Measurements from ENCODE around the gene COL2A1.

Gene COL2A1

GRCh38 chr12:48003226-48004052 is 837 bp downstream of the COL2A1 start:
- in situ Hi-C loops (cut with HindIII; ENCODE audit: low pct_unique_long_range_greater_than_20kb, low sequenced_read_pairs): no loop called here
- no peak for TF ChIP-seq JUND (IDR thresholded peaks at IDR 0.05; ENCODE audit: low read depth)
- no peak for DNase-seq (ENCODE audit: low read depth in 1 of 2, low spot score in 1 of 2)

DNA sequence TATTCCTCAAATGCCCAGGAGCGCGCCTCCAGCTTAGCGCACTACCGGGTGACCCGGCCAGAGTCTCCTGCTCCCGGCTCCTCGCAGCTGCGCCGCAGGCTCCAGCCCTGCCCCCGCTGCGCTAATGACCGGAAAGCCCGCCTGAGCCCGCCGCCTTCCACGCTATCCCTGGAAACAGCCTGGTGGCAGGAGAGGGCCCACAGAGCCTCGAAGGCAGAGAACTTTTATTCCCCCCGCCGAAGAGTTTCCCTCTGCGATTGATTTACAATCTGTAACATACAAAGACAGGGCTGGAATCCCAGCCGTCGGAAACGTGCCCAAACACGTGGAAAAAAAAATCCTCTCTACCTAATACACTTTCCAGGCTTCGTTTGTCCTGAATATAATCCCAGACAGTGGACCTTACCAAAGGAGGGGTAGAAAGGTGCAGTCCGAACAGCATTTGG is 1.5 kb downstream of the COL2A1 start:
- peak; percentile 43 to 76 for DNase-seq (ENCODE audit: low read depth in 1 of 2, low spot score in 1 of 2)
- in situ Hi-C loops (cut with HindIII; ENCODE audit: low pct_unique_long_range_greater_than_20kb, low sequenced_read_pairs): no loop called here
- no peak for TF ChIP-seq JUND (IDR thresholded peaks at IDR 0.05; ENCODE audit: low read depth)

DNA sequence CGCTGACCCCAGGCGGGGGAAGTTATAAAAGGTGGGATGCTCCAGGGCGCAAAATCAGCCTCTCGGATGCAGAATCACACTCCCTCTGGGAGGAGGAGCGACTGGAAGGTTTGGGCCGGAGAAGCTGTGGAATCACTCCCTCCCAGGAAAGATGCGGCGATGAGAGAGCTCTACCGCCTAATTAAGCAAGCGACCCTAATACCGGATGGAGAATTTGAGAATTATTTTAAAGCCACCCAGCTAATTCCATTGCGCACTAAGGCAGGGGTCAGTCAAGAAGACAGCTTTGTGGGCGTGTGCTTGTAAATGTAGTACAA is 1.9 kb downstream of the COL2A1 start:
- no peak for DNase-seq (ENCODE audit: low read depth in 1 of 2, low spot score in 1 of 2)
- no peak for TF ChIP-seq JUND (IDR thresholded peaks at IDR 0.05; ENCODE audit: low read depth)
- in situ Hi-C loops (cut with HindIII; ENCODE audit: low pct_unique_long_range_greater_than_20kb, low sequenced_read_pairs): no loop called here

GRCh38 chr12:48001505-48002413 is 2.5 kb downstream of the COL2A1 start:
- no peak for TF ChIP-seq JUND (IDR thresholded peaks at IDR 0.05; ENCODE audit: low read depth)
- peak; percentile 67 to 81 for DNase-seq (ENCODE audit: low read depth in 1 of 2, low spot score in 1 of 2)
- in situ Hi-C loops (cut with HindIII; ENCODE audit: low pct_unique_long_range_greater_than_20kb, low sequenced_read_pairs): no loop called here

DNA sequence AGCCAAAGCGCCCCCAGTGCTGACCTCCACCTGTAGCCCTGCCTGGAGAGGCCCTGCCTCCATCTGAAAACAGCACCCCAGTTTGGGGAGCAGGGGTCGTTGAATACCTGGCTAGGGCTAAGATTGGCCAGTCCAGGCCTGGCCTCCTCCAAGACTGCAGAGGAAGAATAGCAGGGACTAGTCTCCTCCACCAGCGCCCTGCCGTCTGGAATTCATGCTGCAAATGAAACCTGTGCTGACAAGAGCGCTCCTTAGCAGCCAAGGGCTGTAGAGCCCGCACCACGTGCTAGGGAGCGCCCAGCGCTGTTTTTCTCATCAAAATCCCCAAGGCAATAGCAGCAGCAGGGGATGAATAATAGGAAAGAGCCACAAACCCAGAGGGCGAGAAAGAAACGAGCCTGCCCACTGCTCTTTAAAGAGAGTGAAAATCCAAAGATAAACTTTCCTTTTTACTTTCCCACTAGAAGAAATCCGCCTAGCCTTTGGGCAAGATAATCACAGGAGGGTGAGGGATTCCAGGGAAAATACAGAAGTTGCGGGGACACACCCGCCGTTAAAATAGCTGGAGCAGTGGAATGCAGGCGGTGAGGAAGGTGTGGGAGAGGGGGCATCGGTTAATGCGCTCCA is 3.3 kb downstream of the COL2A1 start:
- in situ Hi-C loops (cut with HindIII; ENCODE audit: low pct_unique_long_range_greater_than_20kb, low sequenced_read_pairs): no loop called here
- DNase-seq (ENCODE audit: low read depth in 1 of 2, low spot score in 1 of 2): peak; percentile 76 to 78
- TF ChIP-seq JUND (IDR thresholded peaks at IDR 0.05; ENCODE audit: low read depth): no peak

DNA sequence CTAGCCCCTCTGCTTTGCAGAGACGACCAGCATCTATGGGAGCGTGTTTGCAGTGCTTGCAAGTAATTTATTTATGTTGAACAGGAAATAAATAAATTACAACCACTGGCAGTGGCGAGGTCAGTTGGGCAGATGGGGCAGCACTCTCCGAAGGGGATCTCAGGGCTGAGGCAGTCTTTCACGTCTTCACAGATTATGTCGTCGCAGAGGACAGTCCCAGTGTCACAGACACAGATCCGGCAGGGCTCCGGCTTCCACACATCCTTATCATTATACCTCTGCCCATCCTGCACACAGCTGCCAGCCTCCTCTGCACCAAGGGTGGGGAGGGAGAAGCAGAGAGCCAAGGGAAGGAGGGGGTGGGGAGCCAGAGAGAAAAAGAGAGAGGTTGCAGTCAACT is 4.5 kb downstream of the COL2A1 start:
- in situ Hi-C loops (cut with HindIII; ENCODE audit: low pct_unique_long_range_greater_than_20kb, low sequenced_read_pairs): no loop called here
- TF ChIP-seq JUND (IDR thresholded peaks at IDR 0.05; ENCODE audit: low read depth): no peak
- no peak for DNase-seq (ENCODE audit: low read depth in 1 of 2, low spot score in 1 of 2)

DNA sequence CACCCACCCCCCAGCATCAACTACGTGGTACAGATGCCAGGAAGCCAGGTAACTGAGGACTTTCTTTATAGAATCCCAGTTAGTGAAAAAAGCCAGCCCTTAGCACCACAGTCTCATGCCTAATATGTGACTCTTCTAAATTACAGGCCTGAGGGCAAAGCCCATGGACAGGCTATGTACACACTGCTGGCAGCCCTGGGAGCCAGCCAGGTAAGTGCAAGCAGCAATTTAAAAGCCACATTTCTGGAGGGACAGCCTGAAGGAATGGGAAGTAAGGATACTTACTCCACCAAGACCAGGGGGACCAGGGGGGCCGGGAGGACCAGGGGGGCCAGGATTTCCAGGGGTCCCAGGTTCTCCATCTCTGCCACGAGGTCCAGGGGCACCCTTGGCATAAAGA is 7.0 kb downstream of the COL2A1 start:
- in situ Hi-C loops (cut with HindIII; ENCODE audit: low pct_unique_long_range_greater_than_20kb, low sequenced_read_pairs): no loop called here
- peak; percentile 43 to 86 for DNase-seq (ENCODE audit: low read depth in 1 of 2, low spot score in 1 of 2)
- no peak for TF ChIP-seq JUND (IDR thresholded peaks at IDR 0.05; ENCODE audit: low read depth)

GRCh38 chr12:47995981-47996401 is 8.3 kb downstream of the COL2A1 start:
- DNase-seq (ENCODE audit: low read depth in 1 of 2, low spot score in 1 of 2): peak; percentile 59 to 73
- no peak for TF ChIP-seq JUND (IDR thresholded peaks at IDR 0.05; ENCODE audit: low read depth)
- in situ Hi-C loops (cut with HindIII; ENCODE audit: low pct_unique_long_range_greater_than_20kb, low sequenced_read_pairs): no loop called here

GRCh38 chr12:47993491-47993890 is 10.8 kb downstream of the COL2A1 start:
- in situ Hi-C loops (cut with HindIII; ENCODE audit: low pct_unique_long_range_greater_than_20kb, low sequenced_read_pairs): no loop called here
- no peak for DNase-seq (ENCODE audit: low read depth in 1 of 2, low spot score in 1 of 2)
- no peak for TF ChIP-seq JUND (IDR thresholded peaks at IDR 0.05; ENCODE audit: low read depth)

GRCh38 chr12:47992776-47993175 is 11.5 kb downstream of the COL2A1 start:
- no peak for TF ChIP-seq JUND (IDR thresholded peaks at IDR 0.05; ENCODE audit: low read depth)
- in situ Hi-C loops (cut with HindIII; ENCODE audit: low pct_unique_long_range_greater_than_20kb, low sequenced_read_pairs): no loop called here
- no peak for DNase-seq (ENCODE audit: low read depth in 1 of 2, low spot score in 1 of 2)

- DNase-seq (ENCODE audit: low read depth in 1 of 2, low spot score in 1 of 2): no peak
- no peak for TF ChIP-seq JUND (IDR thresholded peaks at IDR 0.05; ENCODE audit: low read depth)
- in situ Hi-C loops (cut with HindIII; ENCODE audit: low pct_unique_long_range_greater_than_20kb, low sequenced_read_pairs): no loop called here
Measured at GRCh38 chr12:47991106-47992061, 12.9 kb downstream of the COL2A1 start.

Measured in T47D (cell line).